Astrocyte (in vitro differentiated cells and primary cell): ENCODE data around the gene STRADA.

ENCODE experiments used
- CTCF ChIP-seq: IDR thresholded peaks from 2 replicates; pipeline ENCODE4 v1.5.1; 2011; ENCODE audit warnings: low read depth, mild to moderate bottlenecking, inconsistent platforms, low read length, moderate library complexity; ENCODE audit not compliant: insufficient read depth
- EZH2 ChIP-seq: IDR thresholded peaks from 2 replicates; pipeline ENCODE4 v1.6.1; 2012; ENCODE audit warnings: mild to moderate bottlenecking, low read length, inconsistent platforms; ENCODE audit not compliant: insufficient read depth

GRCh38 chr17:63775420-63775819, 33.8 kb upstream of the STRADA start:
- TF ChIP-seq CTCF (no peak), EZH2 (no peak)
